Mammary epithelial cell (primary cell): ENCODE data around the gene TMEM97.

Source experiments
- CTCF ChIP-seq, 2 donors: IDR thresholded peaks in 1 of 2; conservative IDR thresholded peaks in 1 of 2; 2 replicates each; pipeline ENCODE4 v1.5.1; 2011 to 2012; ENCODE audit warnings: inconsistent platforms in 2 of 2, low read length in 2 of 2, mild to moderate bottlenecking in 2 of 2, control low read depth in 1 of 2, low read depth in 1 of 2; ENCODE audit not compliant: insufficient read depth in 1 of 2; ENCODE audit errors: extremely low read depth in 1 of 2
- EZH2 ChIP-seq: IDR thresholded peaks from 2 replicates; pipeline ENCODE4 v1.6.1; 2012; ENCODE audit warnings: low read length, inconsistent platforms, borderline replicate concordance

GRCh38 chr17:28279411-28279810 is 39.6 kb upstream of the TMEM97 start:
- TF ChIP-seq CTCF (conservative IDR thresholded peaks at IDR 0.05 in 1 of 2, IDR thresholded peaks at IDR 0.05 in 1 of 2; ENCODE audit: extremely low read depth in 1 of 2, insufficient read depth in 1 of 2, low read depth in 1 of 2, low read length in 2 of 2) (no peak), EZH2 (no peak)
